GM19240 (cell line): ENCODE data around the gene RASSF8.

Source experiments
- DNase-seq: peaks from one replicate; pipeline ENCODE4 v3.0.0; 2011; ENCODE audit warnings: low spot score; ENCODE audit not compliant: insufficient read length

Gene RASSF8

DNA sequence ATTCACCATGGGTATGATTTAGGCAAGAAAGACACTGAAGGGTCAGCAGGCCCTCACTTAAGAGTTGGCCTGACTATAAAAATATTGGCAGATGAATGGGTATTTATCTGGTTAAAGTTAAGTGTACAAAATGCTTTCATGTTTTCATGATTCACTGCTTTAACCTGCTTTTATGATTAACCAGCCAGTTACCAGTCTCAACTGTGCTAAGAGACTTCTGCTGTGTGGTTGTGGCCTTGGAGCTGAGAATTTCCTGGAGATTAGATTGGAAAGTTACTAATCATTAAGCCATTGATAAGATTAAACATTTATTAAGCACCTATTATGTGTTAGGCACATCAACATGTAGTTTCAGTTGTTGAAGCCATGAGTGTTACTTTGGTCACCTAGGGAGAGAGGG is 68.9 kb downstream of the RASSF8 start:
- no peak for DNase-seq

DNA sequence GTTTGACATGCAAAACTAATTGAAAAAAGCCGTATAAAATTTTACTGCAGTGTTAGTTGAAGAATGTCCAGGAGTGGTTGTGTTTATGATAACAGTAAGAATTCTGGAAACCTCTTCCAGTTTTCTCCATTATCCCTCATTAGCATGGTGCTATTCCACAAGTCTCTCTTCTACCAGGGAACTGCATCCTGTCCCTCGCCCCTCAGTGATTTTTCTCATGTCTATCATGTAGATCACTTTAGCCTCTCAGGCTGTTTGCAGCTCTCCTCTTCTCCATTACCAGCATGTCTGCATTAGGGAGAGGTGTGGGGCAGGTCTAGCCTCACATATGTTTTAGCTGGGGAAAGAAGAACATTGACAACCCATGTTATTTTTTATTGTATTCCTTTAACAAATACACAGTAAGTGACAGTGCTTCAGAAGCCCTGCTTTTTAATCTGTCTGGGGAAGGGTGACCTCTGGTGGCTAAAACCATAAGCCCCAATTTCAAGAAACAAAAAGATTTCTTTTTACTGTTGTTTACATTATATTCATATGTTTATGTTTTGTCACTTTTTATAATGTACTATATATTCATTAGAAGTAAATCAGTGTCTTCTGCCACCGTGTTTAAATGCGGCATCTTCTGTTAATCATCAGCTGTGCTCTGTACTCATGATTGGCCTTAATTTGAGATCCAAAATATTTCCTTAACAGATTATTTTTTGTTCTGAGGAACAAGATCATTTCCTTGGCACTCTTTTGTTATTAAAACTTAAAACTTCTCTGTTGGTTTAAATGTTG is 70.7 kb downstream of the RASSF8 start:
- no peak for DNase-seq

DNA sequence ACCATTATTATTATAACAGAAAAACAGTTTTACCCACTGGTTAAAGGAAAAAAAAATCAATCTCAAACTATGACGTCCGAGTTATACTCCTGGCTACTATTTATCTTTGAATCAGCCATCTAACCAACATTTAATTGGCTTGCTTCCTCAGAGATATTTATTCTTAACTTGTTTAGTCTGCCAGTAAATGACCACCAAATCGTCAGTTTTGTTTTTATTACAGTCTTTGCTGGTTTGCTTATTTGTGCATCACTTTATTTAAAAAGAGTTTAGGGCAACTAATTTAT is 71.2 kb downstream of the RASSF8 start:
- DNase-seq: no peak

DNA sequence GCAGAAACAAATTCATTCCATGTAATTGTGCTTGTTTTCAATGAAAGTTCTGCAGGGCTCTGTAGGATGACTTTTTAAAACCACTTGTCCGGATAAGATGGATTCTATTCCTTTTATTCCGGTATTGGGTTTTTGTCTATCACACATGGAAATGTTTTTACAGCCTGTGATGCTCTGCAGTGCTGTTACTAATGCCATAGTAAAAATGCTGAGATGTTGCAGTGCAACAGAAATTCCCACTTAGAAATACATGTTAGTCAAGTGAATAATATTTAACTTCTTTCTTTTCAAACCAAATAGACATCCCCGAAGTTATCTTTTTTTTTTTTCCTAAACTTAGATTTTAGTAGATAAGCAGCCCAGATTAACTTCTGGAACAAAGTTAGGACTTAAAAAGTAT is 71.9 kb downstream of the RASSF8 start:
- no peak for DNase-seq

DNA sequence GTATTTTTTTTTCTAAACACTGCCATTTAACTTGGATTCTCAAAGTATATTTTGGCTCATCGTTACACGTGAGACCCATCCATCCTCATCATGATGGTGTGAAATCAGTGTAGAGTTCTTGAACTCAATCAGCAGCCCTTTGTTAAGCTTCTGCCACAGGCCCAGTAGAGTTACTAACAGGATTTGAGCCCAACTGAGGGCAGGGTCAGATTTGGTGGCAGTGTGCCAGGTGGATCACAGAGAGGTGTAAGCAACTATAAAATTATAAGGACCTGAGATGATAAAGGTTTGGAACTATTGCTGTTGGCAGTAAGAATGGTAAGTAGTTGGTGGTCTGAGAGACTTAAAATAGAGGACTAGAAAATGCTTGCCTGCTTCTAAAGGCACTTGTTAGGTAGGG is 72.8 kb downstream of the RASSF8 start:
- DNase-seq: no peak

DNA sequence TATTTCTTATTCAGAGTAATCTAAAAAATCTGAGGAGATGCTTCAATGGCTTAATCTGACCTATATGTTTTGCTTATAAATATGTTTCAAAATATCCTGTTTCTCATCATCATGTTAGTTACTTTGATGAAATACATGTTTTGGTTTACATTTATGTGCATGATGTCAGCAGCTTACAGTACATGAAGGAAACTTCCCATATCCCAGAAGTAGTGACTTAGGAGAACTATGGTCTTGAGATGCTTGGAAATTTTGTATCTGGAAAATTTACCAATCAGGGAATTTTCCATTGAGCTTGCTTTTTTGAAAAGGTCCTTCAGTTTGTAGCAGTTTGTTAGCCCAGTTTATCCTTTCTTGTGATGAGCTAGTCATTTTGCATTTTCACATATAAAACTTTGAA is 73.3 kb downstream of the RASSF8 start:
- DNase-seq: no peak

DNA sequence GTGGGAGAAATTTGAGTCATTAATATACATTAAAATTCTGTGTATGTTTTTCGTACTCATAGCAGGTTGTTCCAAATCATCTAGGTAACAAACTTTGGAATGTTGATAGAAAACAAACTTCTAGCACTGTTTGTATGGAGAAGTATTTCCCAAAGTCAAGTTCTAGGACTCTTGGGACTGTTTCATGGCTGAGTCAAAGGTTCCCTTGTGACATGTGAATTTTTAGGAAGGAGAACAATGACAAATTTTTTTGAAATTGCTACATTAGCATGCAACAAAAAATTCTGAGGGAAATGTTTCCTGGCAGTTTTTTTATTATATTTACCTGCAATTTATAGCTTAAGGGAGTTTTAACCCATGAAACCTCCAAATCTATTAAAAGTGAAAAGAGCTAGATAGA is 73.8 kb downstream of the RASSF8 start:
- DNase-seq: no peak

DNA sequence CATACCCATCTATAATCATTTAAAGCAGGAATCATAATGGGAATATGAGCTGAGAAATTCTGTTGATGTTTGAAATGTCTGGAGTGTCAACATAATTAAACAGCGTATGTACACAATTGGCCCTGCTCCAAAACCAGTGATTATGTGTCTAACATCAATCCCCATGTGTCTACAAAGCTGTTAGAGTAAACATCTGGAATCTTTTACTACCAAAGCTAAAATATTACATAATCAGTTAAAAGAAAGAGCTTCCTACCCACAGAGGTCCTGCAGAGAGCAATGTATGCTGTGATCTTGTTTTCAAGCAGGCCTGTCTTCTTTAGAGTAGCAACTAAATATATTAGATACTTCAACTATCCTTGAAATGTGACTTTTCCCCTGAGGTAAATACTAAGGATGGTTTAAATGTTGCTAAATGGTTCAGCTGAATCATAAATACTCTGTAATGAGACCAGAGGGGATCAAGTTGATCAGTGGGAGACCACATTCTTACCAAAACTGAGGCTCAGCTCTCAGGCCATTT is 74.3 kb downstream of the RASSF8 start:
- DNase-seq: no peak

DNA sequence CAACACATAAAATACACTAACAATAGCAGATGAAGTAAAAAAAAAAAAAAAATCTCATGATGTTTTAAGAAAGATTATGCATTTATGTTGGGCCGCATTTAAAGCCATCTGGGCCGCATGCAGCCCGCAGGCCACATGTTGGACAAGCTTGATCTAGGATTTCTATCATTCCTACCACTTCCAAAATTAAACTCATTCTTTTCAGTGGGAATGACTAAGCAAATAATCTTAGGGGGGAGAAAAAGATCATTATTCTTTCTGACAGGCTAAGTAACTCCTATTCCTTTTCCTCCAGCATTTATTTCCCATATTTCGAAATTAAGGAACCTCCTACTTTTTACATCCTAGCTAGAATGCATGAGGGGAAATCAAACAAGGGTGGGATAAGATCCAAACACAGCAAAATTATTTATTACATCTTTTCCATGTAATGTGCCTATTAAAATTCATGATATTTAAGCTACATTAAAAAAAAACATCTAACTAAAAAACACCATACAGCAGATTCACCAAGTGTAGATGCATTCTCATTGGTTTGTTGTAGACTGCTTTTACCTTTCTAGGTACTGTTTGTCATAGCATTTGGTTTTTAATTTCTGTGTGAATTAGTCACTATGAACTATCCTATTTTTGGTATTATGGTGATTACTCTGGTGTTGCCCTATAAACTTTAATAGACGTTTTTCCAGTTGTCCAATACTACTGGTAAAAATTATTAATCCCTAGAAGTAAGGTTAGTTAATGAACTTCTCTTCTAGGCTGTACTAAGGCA is 76.1 kb downstream of the RASSF8 start:
- no peak for DNase-seq

DNA sequence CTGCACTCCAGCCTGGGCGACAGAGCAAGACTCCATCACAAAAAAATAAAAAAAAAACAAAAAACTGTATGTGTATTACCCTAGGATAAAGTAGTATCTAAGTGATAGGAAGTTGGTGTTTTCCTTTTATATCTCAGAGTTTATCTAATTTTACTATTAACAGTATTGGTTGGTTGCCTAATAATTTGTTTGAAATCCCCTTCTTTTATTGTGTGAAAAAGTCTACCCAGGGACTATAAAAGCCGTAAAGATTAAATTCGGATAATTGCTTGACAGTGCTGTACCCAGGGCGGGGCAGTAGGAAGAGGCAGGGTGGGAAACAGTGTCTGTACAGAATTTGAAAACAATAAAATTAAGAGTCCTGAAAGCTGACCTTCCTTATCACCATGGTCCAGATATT is 78.4 kb downstream of the RASSF8 start:
- no peak for DNase-seq

DNA sequence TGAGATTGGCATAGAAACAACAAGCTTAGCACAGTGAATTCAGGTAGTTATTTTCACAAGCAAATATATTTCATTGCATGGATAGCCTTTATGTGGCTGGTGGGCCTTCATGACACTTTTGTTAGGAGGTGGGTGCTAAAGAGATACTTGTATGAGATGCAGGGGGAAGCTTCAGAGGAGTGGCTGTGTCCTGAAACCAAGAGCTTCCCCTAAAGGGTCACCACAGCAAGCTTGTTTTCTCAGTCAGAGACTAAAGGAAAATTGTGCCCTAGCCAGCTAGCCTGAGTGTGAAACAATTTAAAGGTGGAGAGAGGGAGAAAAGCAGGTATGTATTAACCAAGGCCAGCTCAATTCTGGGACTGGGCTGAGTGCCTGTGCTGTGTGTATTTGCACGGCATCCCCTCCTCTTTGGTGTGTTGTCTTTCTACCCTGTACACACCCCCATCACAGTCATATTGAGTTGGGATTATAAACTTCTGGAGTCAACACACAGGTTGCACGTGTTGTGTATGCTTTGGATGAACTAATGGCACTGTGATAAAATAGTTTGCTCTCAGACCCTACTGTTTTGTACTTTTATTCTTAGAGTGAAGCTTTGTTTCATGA is 79.2 kb downstream of the RASSF8 start:
- DNase-seq: no peak

DNA sequence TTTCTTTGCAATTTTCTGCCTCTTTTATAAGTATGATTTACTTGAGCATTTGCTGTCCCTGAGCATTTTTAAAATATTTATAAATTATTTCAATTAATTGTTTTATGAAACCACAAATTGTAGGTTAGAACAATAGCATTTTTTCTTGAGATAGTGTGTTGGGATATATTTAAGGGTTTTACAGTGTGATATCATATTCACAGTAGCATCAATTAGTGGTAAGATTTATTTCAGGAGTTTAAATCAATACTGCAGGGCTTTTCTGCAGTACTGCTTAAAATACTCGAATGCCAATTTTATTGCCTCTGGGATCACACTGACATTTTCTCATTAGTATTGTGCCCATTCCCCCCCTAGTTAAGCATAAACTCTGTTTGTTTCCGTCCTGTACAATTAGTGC is 84.2 kb downstream of the RASSF8 start:
- no peak for DNase-seq

DNA sequence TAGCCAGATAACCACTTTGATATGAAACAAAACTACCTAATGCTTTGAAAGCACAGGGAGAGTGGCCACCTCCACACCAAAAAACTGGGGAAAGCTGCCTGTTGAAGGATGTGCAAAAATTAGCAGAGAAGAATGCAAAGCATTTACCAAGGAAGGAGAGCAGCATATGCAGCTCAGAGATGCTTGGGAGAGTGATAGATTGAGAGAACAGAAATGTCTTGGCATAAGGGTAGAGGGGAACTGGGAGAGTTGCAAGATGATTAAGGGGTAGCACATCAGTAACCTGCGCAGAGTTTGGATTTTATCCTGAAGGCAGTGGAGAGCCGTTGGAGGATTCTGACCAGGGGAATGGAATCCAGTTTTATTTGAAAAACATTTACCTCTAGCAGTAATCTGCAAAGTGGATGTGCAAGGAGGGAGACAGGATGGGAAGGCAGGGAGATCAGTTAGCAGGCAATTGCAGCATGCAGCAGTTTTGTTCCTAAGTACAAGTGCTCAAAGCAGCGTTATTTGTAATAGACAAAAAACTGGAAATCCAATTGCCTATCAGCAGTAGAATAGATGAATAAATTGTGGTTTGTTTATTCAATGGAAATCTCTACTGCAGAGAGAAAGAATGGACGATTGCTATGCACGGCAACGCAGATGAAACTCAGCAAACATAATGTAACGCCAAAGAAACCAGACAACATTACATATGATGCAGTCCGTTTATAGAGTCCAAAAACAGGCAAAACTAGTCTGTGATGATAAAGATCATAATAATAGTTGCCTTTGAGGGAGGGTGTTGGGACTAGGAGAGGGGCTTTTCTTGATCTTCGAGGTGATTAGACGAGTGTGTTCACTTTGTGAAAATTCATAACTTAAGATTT is 84.9 kb downstream of the RASSF8 start:
- no peak for DNase-seq

DNA sequence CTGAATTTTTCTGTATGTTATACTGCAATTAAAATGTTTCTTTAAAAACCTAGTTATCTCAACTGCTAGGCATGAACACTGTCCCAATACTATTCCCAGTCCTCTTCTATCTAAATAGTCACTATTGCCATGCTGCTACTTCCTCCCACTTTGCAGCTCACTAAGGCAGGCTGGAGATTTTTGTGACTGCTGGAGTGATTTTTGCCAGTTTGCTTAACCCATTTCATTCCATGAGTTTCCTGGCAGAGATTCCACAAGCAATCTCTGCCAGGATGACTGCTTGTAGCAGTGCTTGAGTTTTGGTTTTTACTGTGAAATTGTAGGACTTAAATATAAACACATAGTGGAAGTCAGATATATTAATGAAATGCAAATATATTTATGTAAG is 85.5 kb downstream of the RASSF8 start:
- no peak for DNase-seq

DNA sequence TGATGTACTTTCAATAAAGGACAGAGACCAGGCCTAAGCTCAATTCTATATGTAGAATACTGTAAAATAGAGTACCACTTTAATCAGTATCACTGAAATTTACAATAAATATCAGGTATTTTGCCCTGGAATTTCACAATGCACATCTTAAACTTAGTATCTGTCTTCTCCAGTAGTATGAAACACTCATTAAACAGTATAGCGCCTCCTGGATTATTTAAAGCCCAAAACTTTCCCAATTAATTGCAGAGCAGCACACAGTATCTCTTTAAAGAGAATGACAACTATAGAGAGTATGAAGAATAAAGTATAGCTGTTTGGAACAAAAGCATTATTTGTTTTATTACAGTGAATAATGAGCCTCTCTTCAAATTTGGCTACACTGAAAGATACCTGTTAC is 86.1 kb downstream of the RASSF8 start:
- DNase-seq: no peak

DNA sequence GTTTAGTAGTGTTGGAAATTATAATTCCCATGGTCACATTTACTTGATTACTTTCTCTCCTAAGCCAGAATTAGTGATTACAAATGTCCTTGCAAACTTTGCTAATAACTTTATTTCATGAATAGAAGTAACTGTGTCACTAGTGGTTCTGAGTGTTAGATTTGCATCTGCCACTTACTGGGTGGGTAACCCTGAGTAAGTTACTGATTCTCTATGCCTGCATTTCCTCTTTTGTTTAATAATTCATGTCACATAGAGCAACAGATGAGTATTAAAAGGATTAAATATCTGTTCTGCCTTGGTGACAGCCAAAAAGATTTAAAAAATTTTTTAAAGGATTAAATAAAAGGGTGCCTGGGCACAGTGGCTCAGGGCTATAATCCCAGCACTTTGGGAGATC is 87.7 kb downstream of the RASSF8 start:
- DNase-seq: no peak

DNA sequence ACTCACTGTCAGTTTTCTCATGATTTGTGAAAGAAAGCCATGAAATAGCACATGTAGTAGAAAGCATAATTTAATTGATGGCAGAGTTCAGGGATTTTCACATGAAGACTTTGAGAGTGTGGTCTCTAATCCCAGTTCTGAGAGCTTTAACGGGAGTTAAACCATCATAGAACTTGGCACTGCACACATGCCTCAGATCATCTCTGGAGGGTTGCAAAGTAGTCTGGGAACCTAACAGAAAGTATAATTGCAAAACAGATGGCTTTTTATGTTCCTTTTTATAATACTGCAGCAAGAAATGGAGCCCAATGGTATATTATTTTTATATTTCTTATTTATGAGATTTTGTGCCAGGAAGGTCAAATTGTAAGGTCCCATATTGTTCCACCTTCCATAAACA is 88.4 kb downstream of the RASSF8 start:
- no peak for DNase-seq

DNA sequence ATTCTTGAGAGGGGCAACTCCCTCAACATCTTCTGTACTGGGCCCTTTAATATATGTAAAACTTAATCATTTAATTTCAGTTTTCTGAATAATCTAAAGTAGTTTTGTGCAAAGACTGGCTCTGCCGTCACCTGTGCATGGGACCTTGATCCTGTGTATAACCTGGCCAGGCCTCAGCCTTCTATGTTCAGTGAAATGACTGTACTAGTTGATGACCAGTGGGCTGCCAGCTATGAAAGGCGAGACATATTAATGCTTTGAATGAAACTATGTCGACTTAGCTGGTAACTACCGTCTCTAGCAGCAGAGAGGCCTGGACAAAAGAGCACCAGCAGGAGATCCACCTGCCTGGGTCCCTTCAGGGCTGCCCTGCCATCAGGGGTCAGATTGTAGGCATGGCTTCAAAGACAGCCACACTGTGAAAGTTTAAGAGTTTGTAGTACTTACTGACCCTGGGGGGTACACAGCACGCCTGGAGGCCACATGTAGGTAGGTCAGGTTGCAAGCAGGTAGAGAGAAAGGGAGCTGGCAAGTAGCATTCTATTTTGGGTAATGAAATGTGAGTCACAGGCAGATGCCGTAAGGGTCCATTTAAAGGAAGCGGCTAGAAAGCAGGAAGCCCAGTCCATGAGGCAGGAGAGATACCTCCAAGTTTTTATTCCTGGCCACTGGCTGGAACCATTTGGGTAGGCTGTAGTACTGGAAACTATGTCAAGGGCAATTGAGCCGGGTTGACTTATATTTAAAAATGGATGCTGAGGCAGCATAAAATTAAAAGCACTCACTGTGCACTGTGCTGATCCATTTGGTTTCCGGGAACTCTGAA is 89.1 kb downstream of the RASSF8 start:
- no peak for DNase-seq

DNA sequence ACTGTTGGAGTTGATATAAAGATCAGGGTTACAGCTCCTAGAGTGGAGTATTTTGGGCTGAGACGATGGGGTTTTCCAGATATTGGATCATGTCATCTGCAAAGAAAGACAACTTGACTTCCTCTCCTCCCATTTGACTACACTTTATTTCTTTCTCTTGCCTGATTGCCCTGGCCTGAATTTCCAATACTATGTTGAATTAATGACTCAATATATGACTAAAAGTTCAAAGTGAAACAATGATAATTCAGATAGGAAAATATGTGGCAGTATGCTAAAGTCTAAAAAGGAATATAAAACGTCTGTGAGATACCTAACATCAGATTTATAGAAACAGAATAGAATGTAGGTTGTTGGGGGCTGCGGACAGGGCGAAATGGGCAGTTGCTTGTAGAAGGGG is 94.2 kb downstream of the RASSF8 start:
- no peak for DNase-seq

DNA sequence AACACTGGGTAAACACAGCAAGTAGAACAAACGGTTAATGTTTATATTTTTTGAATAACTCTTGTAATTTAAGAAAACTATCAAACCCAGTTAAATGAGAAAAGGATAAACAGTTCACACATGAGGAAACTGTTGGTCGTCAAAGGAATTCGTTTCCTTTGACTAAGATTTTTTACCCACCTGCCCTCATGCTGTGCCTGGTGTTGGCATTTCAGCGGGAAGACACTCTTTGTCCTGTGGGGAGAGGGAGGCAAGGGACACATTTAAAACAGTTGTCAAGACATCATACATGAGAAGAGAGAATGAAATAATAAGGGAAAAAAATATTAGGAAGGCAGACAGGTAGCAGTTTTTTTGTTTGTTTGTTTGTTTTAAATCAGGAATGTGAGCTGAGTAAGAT is 95.9 kb downstream of the RASSF8 start:
- DNase-seq: no peak

DNA sequence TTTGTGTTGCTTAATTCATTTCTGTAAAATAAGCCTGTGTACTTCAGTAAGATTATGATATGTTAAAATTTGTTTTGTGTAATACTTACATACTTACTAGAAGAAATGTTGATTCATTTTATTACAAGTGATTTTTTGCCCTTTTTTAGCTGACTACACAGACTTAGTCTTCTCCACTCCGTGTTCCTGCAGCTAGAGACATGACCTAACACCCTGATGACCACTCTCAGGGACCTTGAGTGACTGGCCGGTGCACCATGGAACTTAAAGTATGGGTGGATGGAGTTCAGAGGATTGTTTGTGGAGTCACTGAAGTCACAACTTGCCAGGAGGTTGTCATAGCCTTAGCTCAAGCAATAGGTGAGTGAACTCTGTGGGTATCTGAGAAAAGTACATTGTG is 96.6 kb downstream of the RASSF8 start:
- no peak for DNase-seq
